Neural progenitor cell (in vitro differentiated cells): ENCODE data around the gene PLA1A. TPM values are rescaled to one million over a fixed set of nuclear protein-coding genes. Genes with fewer than 3 reads are reported as not detected.

Source experiments
- DNase-seq: peaks from one replicate; pipeline ENCODE4 v3.0.0-alpha.2; 2016; ENCODE audit warnings: low spot score
- H2AFZ ChIP-seq: fragments of 200-600 bp; sonication (generic); replicated peaks from 2 replicates; pipeline ENCODE4 v1.6.1; 2016; ENCODE audit warnings: antibody characterized with exemption
- H3F3A ChIP-seq: fragments of 200-600 bp; sonication (generic); 2 replicates; pipeline ENCODE4 v1.6.1; 2016; ENCODE audit warnings: antibody characterized with exemption, low read depth
- H3K27ac ChIP-seq: fragments of 200-600 bp; sonication (generic); 2 replicates; pipeline ENCODE4 v1.5.1; 2016; ENCODE audit warnings: mild to moderate bottlenecking
- H3K27me3 ChIP-seq: fragments of 200-600 bp; sonication (generic); 2 replicates; pipeline ENCODE4 v1.6.1; 2016; ENCODE audit warnings: mild to moderate bottlenecking, moderate library complexity
- H3K36me3 ChIP-seq: fragments of 200-600 bp; sonication (generic); 2 replicates; pipeline ENCODE4 v1.5.1; 2016
- H3K4me1 ChIP-seq: fragments of 200-600 bp; sonication (generic); 2 replicates; pipeline ENCODE4 v1.6.1; 2016; ENCODE audit warnings: mixed run types
- H3K4me2 ChIP-seq: fragments of 200-600 bp; sonication (generic); 2 replicates; pipeline ENCODE4 v1.6.1; 2016
- H3K4me3 ChIP-seq: fragments of 200-600 bp; sonication (generic); 2 replicates; pipeline ENCODE4 v1.5.1; 2016
- H3K79me2 ChIP-seq: fragments of 200-600 bp; sonication (generic); 2 replicates; pipeline ENCODE4 v1.6.1; 2016; ENCODE audit warnings: low read depth
- H3K9ac ChIP-seq: fragments of 200-600 bp; sonication (generic); 2 replicates; pipeline ENCODE4 v1.6.1; 2016
- H3K9me3 ChIP-seq: fragments of 200-600 bp; sonication (generic); 2 replicates; pipeline ENCODE4 v1.5.1; 2016; ENCODE audit warnings: low read depth
- H4K20me1 ChIP-seq: fragments of 200-600 bp; sonication (generic); 2 replicates; pipeline ENCODE4 v1.6.1; 2016; ENCODE audit warnings: low read depth
- H3K27ac Mint-ChIP-seq: 3 replicates; pipeline ENCODE4 v1.8.0; 2021; ENCODE audit warnings: mixed read lengths
- H3K27me3 Mint-ChIP-seq: 2 replicates; pipeline ENCODE4 v1.8.0; 2022; ENCODE audit warnings: low read depth, mild to moderate bottlenecking, inconsistent platforms, moderate library complexity, mixed read lengths; ENCODE audit not compliant: insufficient read depth
- H3K36me3 Mint-ChIP-seq: 3 replicates; pipeline ENCODE4 v1.8.0; 2021; ENCODE audit warnings: mixed read lengths
- H3K4me1 Mint-ChIP-seq: 3 replicates; pipeline ENCODE4 v1.8.0; 2021; ENCODE audit warnings: mixed read lengths
- H3K4me3 Mint-ChIP-seq: 3 replicates; pipeline ENCODE4 v1.8.0; 2021; ENCODE audit warnings: mild to moderate bottlenecking, moderate library complexity, mixed read lengths
- H3K9me3 Mint-ChIP-seq: 3 replicates; pipeline ENCODE4 v1.8.0; 2020; ENCODE audit warnings: mixed read lengths
- CTCF ChIP-seq: fragments of 200-600 bp; sonication (generic); IDR thresholded peaks from 2 replicates; pipeline ENCODE4 v1.5.1; 2017; ENCODE audit warnings: antibody characterized with exemption, mild to moderate bottlenecking
- EZH2 ChIP-seq: fragments of 200-600 bp; sonication (generic); IDR thresholded peaks from 2 replicates; pipeline ENCODE4 v1.6.1; 2017; ENCODE audit warnings: antibody characterized with exemption, mild to moderate bottlenecking, moderate library complexity
- EZH2phosphoT487 ChIP-seq: fragments of 200-600 bp; sonication (generic); IDR thresholded peaks from 2 replicates; pipeline ENCODE4 v1.6.1; 2017; ENCODE audit warnings: antibody characterized with exemption
- total RNA-seq: library from RNA; depleted of rRNA; stranded (reverse); fragments of >200 nt; gene quantifications from 2 replicates; pipeline ENCODE4 v1.2.3, GENCODE V29; 2015; ENCODE audit warnings: low replicate concordance

PLA1A gene
- total RNA-seq, 1 donor from 2014 or later, result not detected

- H3K27me3 ChIP-seq, result no peaks in the 10 kb centered on the region
- H3K27ac ChIP-seq, result no peak overlapping the region
- no peaks in the 10 kb centered on the region for H4K20me1 ChIP-seq
- peaks cover 4% of the 10 kb centered on the region for H3K36me3 Mint-ChIP-seq
- no peak overlapping the region for H3K27ac Mint-ChIP-seq
- no peak overlapping the region for H3K9ac ChIP-seq
- no peaks in the 10 kb centered on the region for H3K79me2 ChIP-seq
- DNase-seq, result no peak
- H3F3A ChIP-seq, result no peaks in the 10 kb centered on the region
- no peak overlapping the region for H3K4me2 ChIP-seq
- H2AFZ ChIP-seq, result no peak overlapping the region
- H3K9me3 ChIP-seq, result no peaks in the 10 kb centered on the region
- no peak overlapping the region for H3K4me3 ChIP-seq
- H3K27me3 Mint-ChIP-seq, result no peaks in the 10 kb centered on the region
- no peaks in the 10 kb centered on the region for H3K36me3 ChIP-seq
- no peaks in the 10 kb centered on the region for H3K4me1 Mint-ChIP-seq
- TF ChIP-seq CTCF, result no peak
- TF ChIP-seq EZH2, result no peak
- TF ChIP-seq EZH2phosphoT487, result no peak
- H3K4me1 ChIP-seq, result no peaks in the 10 kb centered on the region
- H3K9me3 Mint-ChIP-seq, result no peaks in the 10 kb centered on the region
- no peak overlapping the region for H3K4me3 Mint-ChIP-seq
Observed at GRCh38 chr3:119662604-119663373, 65.1 kb downstream of the PLA1A start.

DNA sequence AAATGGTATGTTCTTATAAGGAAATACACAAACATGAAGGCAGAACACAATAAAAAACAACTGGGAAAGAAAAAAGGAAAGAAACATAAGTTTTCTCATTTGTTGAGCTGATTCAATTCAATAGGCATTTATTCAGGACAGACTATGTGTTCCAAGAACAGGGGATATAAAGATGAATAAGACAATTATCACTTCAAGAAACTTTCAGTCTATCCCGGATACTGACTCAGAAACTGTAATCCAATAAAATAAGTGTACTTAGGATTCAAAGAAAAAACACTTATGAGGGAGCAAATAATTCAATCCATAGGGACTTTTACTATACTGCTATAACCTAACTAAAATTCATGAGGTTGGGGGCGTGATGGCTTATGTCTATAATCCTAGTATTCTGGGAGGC is 66.2 kb downstream of the PLA1A start:
- Mint-ChIP-seq H3K27me3 (no peaks in the 10 kb centered on the region), H3K27ac (no peak overlapping the region), H3K36me3 (peaks cover 5% of the 10 kb centered on the region), H3K4me1 (no peaks in the 10 kb centered on the region), H3K4me3 (no peak overlapping the region), H3K9me3 (no peaks in the 10 kb centered on the region)
- Histone ChIP-seq H3K9me3 (no peaks in the 10 kb centered on the region), H3K4me1 (no peaks in the 10 kb centered on the region), H3K4me2 (no peak overlapping the region), H3K79me2 (no peaks in the 10 kb centered on the region), H2AFZ (no peak overlapping the region), H4K20me1 (no peaks in the 10 kb centered on the region), H3F3A (no peaks in the 10 kb centered on the region), H3K4me3 (no peak overlapping the region), H3K27ac (no peak overlapping the region), H3K9ac (no peak overlapping the region), H3K36me3 (no peaks in the 10 kb centered on the region), H3K27me3 (no peaks in the 10 kb centered on the region)
- TF ChIP-seq EZH2 (no peak), EZH2phosphoT487 (no peak), CTCF (no peak)
- no peak for DNase-seq

GRCh38 chr3:119664370-119664769 is 66.7 kb downstream of the PLA1A start:
- H3F3A ChIP-seq, result no peaks in the 10 kb centered on the region
- Mint-ChIP-seq H3K9me3 (no peaks in the 10 kb centered on the region), H3K27ac (peak overlapping the region; percentile 8), H3K4me1 (no peaks in the 10 kb centered on the region), H3K36me3 (peaks cover 5% of the 10 kb centered on the region), H3K27me3 (no peaks in the 10 kb centered on the region), H3K4me3 (no peak overlapping the region)
- no peak for DNase-seq
- no peaks in the 10 kb centered on the region for H3K4me1 ChIP-seq
- no peak overlapping the region for H3K4me3 ChIP-seq
- no peak overlapping the region for H3K27ac ChIP-seq
- no peak overlapping the region for H2AFZ ChIP-seq
- TF ChIP-seq CTCF, result no peak
- no peak for TF ChIP-seq EZH2phosphoT487
- TF ChIP-seq EZH2, result no peak
- no peaks in the 10 kb centered on the region for H4K20me1 ChIP-seq
- no peak overlapping the region for H3K9ac ChIP-seq
- peaks cover under 1% of the 10 kb centered on the region for H3K36me3 ChIP-seq
- no peaks in the 10 kb centered on the region for H3K27me3 ChIP-seq
- no peak overlapping the region for H3K4me2 ChIP-seq
- no peaks in the 10 kb centered on the region for H3K79me2 ChIP-seq
- no peaks in the 10 kb centered on the region for H3K9me3 ChIP-seq
